ENCODE measurements around the gene KCNAB2.
"Not testable (repeated sequence)": the region's sequence is repeated elsewhere in the genome, so short reads cannot be mapped to it uniquely, and the experiment has no call there.

KCNAB2 gene

DNA sequence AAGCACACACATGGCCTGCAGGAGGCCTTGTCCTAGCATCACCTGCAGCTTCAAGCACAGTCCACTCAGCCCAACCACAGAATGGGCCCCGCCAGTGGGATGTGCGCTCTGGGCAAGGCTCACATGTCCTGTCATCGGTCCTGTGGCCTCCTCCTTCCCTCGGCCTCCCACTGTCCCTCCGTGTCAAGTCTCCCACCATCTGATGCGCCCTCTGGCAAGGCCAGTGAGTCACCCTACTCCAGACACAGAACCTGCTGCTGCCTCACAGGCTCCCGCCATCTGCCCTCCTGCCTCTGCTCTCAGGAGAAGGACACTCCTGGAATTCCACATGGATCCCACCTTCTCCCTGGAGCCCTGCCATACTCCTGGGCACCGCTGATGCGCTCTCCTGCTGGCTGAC lies 14.2 kb downstream of the KCNAB2 start:
- no peak for DNase-seq

DNA sequence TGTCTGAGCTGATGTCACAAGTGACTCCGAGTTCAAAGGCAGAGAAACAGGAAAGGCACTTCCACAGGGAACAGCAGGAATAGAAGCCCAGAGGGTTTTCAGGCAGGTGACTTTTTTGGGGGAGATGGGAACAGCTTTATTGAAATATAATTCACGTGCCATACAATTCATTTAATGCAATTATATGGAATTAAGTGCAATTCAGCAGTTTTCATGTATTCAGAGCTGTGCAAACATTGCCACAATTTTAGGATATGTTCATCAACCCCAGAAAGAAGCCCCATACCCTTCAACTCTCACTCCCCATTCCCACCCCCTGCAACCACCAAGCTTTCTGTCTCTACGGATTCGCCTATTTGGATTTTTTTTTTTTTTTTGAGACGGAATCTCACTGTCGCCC lies 17.0 kb downstream of the KCNAB2 start:
- DNase-seq, result no peak

DNA sequence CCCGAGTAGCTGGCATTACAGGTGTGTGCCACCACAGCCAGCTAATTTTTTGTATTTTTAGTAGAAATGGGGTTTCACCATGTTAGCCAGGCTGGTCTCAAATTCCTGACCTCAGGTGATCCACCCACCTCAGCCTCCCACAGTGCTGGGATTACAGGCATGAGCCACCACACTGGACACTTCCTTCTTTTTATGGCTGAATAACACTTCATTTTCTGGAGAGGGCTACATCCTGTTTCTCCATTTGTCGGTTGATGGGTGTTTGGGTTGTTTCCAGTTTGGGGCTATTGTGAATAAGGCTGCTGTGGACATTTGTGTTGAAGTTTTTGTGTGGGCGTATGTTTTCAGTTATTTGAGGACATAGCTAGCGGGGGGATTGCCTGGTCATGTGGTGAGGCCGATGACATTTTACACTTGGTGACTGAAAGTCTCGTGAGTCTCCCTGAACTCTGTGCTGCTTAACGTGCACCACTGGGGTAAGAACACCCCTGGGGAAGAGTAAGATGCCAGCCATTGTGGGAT lies 17.9 kb downstream of the KCNAB2 start:
- not testable (repeated sequence) for DNase-seq

DNA sequence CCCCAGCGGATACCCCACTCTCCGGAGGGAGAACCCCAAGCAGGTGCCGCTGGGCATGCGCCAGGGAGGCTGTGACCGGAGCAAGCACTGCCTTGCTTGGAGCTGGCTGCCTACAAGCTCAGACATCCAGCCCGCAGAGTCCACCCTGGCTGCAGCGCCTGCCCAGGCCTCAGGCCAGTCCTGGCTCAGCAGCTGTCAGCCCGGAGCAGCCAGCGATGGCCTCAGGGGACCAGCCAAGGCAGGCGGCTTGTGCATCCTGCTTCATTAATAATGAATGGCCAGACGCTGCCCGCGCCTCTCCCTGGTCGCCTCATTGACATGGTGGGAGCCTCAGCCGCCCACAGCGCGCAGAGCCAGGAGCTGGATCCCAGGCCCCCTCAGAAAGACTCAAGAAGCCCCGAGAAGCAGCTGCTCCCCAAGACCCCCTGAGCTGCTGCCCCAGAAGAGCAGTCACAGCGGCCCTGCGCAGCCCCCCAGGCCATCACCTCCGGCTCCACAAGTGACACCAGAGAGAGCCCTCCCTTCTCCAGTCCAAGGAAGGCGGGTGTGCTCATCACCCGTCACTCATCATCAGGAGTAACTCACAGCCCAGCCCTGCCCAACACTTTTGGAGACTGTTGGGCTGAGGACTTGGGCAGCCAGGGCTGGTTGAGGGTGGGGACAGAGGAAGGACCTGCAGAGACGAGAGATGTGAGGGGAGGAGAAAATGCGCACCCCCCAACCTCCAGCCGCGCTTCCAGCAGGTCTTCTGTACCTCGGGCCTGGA lies 19.6 kb downstream of the KCNAB2 start:
- no peak for DNase-seq

DNA sequence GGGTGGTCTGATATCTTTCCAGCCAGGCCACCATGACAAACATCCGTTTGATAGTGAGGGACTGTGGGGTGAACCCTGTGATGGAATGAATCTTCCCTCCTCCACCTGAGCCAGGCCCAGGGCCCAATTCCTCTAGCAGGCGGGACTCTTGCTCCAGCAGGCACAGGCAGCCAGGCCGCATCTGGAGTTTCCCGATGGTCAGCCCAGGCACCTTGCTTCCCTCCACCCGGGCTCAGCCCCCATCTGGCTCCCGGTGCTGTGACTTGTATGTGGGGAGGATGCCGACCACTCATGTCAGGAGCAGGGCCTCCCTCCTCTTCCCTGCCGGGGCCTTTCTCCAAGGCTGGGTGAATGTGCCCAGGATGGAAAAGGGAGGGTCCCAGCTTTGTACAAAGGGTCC lies 21.0 kb downstream of the KCNAB2 start:
- no peak for DNase-seq

DNA sequence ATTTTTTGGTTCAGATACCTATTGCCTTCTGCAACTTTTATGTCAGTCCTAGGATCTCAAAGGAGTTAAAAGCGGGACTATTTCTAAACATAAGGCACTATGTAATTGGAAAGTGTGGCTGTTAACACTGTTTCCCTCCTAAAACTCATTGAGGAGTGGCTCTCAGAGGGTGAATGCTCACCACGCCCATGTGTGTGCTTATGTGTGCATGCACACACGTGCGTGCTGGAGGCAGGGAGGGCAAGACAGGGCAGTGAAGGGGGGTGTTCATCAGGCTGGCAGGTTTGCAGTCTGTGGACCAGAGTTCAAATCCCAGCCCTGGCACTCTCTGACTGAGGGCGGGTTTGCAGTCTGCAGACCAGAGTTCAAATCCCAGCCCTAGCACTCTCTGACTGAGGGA lies 22.4 kb downstream of the KCNAB2 start:
- no peak for DNase-seq

DNA sequence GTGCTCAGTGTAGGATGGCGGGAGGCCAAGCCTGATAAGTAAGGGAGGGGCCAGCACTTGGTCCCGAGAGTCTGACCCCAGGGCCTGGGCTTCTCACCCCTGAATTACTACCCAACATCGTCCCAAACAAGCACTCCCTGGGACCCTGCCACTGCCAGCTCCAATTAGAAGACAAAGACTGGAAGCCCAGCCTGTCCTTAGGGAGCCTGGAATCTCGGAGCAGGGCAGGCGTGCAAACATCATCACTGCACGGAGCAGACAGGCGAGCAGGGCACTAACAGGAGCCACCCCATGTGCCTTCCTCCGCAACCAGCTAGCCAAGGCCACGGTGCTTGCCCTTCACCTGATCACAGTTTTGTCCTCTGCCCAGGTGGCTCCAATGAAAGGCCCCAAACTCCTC lies 23.2 kb downstream of the KCNAB2 start:
- DNase-seq, result no peak

DNA sequence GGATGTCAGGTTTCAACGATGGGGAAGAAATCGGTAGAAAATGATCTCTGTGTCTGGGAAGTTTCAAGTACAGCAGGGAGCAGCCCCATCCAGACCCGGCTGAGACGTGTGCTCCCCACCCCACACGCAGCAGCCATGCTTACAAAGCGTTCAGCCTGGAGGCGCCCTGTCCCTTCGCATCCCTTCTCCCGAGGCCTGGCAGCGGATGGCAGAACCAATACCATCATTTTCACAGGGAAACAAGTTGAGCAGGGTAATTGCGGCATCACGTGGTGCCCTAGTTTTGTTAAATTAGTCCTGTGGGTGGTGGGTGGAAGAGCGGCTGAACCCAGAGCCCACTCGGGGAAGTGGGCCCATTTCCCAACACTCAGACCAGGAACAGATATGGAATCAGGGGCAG lies 23.9 kb downstream of the KCNAB2 start:
- no peak for DNase-seq

DNA sequence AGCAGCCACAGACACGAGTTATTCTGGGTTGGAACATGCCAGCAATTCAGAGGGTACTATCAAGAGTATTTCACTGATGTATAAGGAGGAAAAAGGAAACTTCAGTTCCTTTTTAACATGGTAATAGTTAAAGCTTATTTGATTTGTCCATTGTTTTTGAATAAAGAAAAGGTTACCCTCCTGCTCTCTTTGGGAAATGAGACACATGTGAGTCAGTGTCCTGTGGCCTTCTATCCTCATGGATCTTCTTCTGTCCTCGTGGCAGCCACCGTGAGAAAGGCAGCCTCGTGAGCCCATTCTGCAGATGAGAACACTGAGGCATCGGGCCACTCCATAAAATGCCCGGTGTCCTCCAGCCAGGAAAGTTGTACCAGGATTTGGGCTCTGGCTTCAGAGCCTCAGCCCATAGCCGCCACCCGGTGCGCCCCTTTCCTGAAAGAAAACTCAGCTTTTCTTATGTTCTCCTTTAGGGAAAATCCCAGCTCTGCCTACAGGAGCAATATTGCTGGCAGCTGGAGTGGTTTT lies 24.8 kb downstream of the KCNAB2 start:
- DNase-seq, result no peak

DNA sequence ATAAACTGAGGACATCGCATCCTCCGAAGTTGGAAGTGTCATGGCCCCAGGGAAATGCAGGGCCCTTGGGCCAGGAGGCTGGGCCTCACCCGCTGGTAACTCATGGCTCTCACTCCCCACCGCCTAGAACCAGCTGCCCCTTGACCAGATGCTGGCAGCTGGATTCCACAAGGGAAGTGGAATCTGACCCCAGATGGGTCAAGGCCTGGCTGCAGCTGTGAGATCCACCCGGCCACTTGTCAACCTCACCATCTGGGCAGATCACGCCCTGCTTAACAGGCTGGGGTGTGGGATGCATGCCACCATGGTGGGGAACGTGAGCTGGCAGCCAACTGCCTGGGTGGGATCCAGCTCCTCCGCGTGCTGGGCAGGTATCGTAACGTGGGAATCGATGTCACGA lies 25.5 kb downstream of the KCNAB2 start:
- DNase-seq, result no peak

DNA sequence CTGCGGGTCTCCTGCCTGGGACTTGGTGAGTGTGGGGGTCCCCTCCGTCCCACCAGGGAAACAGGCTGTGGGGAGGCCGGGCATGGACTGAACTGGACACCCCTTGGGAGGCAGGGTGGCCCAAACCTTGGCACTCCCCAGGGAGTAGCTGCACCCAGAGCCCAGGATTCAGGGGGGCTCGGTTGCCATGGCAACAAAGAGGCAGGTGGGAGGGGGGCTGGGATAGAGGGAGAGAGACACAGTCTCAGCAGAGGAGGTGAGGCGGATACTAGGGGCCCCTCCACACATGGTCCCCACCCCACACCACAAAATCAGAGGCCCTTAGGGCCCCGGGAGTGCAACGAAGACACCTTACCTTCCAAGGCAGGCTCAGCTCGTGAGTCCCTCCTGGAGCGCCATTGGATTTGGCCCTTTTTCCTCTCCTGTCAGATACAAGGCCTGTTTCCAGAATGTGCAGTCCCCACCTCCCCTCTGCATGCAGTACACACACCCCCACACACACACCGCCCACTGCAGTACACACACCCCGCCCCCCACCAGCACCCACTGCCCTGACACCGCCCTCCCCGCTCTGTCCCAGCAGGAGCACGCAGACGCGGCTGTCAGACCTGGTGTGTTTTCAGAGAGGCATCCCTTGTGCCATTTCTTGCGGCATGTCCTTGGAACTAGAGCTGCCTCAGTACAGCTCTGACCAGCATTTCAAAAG lies 27.2 kb downstream of the KCNAB2 start:
- no peak for DNase-seq

DNA sequence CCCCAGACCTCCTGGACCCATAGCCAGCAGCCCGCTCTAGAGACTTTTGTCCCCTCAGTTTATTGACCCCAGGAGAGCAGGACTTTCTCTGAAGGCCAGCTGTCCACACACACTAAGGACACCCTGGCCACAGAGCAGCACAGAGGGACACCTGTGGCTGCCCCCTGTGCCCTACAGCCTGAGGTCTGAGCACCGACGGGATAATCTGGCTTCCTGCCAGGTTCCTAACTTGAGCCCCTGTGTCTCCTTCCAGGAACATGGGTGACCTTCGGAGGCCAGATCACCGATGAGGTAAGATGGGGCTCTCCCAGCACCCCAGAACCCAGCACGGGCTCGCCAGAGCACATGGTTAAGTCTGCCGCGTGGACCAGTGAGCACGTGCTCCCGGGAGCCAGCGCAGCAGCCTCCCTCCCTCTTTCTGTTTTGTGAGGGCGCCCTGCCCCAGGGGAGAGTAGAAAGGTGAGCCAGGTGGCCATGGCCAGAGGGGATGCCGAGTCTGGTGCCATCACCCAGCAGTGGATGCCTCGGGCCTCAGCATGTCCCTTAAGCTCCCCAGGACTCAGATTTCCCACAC lies 27.9 kb downstream of the KCNAB2 start:
- DNase-seq, result no peak

DNA sequence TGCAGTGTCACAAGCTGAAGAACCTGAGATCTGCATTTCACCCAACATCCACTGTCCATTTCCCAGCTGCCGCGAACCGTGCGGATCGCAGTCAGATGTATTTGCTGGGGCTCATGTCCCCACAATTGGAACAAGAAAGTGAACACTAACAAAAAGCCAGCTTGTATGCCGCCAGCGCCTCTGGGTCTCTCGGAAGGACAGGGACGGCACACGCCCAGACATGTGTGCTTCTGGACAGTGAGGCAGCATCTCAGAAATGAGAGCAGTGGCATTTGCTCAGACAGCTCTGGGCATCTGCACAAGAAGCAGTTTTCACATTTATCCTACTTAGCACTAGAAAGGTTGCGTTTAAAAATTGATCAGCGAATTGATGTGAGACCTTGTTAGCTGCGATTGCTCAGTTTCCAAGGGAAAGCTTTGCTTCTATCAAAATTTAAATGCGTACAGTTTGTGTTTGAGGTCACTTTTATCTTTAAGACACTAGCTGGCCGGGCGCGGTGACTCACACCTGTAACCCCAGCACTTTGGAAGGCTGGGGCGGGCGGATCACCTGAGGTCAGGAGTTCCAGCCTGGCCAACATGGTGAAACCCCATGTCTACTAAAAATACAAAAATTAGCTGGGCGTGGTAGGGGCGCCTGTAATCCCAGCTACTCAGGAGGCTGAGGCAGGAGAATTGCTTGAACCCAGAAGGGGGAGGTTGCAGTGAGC lies 28.7 kb downstream of the KCNAB2 start:
- no peak for DNase-seq

DNA sequence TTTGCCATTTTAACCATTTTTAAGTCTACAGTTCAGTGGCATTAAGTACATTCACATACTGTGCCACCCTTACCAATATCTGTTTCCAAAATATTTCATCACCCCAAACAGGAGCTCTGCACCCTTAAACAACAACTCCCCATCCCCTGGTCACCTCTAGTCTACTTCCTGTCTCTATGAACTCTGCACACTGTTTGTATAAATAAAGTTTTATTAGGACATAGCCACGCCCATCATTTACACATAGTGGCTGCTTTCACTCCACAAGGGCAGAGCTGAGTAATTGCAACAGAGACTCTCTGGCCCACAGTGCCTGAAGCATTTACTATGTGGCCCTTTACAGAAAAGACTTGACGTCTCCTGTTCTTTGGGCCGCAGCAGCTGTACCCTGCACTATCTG lies 30.1 kb downstream of the KCNAB2 start:
- no peak for DNase-seq

DNA sequence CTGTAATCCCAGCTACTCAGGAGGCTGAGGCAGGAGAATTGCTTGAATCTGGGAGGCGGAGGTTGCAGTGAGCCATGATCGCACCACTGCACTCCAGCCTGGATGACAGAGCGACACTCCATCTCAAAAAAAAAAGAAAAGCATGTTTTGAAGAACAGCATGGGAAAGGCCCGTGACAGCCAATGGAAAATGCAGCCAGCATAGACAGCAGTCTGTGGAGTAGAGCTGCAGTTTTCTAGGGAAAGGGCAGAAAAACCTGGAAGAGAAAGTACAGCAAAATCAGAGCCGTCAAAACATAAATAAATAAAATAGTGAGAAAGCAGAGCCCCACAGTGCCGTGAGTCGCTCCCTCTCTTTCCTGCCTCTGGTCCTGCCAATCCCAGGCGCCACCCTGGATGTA lies 31.4 kb downstream of the KCNAB2 start:
- not testable (repeated sequence) for DNase-seq

DNA sequence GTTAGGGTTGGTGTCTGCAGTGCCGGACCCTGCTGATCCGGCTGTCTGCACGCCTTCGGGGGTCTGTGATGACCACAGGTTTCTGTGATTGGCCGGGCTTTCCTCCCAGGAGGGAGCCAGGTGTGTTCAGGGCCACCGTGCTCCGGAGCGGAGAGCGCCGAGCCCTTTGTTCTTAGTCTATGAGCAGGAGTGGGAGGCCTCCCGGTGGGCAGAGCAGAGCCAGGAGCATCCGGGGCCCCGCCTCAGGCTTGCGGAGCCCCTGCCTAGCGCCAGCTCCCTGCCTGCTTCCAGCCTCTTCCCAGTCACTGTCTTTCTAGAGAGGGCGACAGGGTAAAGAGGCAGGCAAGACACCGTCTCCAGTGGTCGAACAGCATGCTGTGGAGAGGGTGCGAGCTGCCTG lies 31.8 kb downstream of the KCNAB2 start:
- DNase-seq, result no peak

DNA sequence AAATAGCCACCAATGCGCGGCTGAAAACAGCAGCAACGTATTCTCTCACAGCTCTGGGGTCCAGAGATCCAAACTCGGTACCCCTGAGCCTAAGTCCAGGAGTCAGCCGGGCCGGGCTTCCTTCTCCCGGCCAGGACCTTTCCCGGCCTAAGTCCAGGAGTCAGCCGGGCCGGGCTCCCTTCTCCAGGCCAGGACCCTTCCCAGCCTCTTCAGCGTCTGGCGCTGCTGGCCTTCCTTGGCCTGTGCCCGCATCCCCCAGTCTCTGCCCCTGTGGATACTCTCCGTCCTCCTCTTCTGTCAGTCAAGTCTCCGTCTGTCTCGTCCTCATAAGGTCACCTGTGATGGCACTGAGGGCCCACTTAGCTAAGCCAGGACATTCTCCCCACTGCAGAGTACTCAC lies 32.2 kb downstream of the KCNAB2 start:
- DNase-seq, result no peak

DNA sequence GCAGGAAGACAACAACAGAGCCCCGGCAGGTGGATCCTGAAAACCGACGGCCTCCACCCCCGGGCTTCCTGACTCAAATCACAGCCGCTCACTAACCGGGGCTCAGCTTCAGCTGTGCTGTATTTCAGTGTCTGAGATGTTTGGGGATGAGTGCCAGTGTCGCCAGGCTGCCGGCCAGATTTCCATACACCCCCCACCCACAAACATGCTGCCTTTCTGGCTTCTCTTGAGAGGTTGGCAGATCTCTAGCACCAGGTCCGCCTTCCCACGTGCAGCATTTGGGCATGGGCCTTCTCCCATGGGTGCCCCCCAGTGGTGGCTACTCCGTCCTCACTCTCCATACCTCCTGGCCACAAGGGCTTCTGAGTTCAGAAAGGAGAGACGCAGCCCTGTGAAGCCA lies 34.8 kb downstream of the KCNAB2 start:
- no peak for DNase-seq

DNA sequence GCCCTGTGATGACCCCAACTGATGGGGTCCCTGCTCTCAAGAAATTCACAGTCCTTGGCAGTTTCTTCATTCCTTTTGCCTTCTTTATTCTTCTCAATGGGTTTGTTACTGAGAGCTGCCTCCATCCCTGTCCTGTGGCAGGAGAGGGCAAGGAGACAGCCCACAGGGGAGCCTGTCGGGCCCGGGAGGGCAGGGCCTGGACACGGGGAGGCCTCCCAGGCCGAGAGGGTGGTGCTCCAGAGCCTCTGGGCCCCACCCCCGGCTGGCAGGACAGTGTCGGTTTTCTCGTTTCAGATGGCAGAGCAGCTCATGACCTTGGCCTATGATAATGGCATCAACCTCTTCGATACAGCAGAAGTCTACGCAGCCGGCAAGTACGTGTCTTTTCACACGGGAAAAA lies 36.2 kb downstream of the KCNAB2 start:
- DNase-seq, result no peak

DNA sequence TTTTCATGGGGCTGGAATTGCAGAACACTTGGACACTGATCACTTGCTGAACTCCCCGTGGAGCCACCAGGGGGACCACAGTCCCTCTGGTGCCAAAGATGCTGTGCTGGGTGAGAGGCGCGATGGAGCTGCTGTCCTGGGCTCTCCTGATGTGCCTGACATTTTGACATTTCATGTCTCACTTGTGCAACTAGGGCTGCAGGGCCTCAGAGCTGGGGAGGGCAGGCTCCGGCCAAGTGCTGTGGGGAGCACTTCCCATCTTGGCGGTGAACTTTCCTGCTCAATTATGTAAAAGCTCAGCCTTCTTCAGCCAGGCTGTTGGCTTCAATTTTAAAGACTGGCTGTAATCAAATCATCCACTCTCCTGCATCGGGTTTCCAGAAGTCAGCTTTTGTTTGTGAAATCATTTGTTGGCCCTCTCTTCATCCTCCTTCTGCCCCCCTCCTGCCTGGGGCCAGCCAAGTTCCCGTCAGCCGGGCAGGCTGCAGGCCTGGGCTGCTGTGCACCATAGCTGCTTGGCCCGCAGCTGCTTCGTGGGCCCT lies 36.8 kb downstream of the KCNAB2 start:
- no peak for DNase-seq

DNA sequence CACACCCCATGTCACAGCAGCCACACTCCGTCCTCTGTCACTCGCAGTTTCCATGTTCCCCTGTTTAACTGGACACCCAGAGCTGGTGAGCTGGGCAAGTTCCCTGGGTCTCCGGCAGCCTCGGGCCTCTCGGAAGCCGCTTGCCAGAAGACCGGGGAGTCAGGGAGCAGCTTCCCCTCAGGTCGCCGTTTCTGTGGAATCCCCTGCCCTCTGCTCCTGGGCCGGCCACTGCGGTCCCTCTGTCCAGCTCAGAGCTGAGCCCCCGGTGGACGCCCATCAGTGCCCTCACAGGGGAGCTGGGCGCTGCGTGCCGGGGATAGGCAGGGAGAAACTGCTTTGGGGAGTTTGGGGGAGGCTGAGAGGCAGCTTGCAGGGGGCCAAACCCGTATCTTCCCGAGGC lies 37.7 kb downstream of the KCNAB2 start:
- no peak for DNase-seq

DNA sequence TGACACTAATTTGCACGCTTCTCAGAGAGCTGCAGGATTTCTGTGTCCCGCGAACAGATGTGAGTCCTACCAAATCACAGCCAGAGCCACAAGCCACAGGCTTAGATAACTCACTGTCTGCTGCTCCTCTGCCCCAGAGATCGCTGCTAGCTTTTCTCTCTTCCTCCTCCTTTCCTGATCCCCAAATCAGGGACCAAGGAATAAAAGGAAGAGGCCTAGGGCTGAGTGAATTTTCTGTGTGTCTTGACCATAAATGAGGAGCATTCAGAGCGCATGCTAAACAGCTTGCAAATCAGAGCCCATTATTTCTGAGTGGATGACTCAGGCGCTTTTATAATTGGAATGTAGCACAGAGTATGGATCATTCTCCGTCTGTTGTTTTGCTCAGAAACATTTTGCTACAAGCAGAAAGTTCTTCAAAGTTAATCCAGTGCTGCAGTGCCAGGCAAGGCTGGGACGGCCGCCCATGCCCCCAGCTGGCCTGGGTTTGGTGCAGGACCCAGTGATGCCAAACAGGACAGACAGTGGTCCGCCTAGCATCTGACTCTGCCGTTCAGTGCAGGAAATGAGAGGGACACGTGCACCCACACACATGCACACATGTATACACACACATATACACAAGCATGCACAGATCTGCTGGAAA lies 38.2 kb downstream of the KCNAB2 start:
- no peak for DNase-seq

Data from activated gamma-delta T cell treated with Interleukin-2 at 50 U/mL for 16 hours (primary cell).